ENCODE data around the gene PCNX2. TPM values are rescaled to one million over a fixed set of nuclear protein-coding genes. Genes with fewer than 3 reads are reported as not detected.

Gene PCNX2
- total and polyA plus RNA-seq, 2 of the 13 experiments (the other 11 are each of a cell fraction or from before 2014, with no cell fraction given): 0.11 to 0.42 TPM

DNA sequence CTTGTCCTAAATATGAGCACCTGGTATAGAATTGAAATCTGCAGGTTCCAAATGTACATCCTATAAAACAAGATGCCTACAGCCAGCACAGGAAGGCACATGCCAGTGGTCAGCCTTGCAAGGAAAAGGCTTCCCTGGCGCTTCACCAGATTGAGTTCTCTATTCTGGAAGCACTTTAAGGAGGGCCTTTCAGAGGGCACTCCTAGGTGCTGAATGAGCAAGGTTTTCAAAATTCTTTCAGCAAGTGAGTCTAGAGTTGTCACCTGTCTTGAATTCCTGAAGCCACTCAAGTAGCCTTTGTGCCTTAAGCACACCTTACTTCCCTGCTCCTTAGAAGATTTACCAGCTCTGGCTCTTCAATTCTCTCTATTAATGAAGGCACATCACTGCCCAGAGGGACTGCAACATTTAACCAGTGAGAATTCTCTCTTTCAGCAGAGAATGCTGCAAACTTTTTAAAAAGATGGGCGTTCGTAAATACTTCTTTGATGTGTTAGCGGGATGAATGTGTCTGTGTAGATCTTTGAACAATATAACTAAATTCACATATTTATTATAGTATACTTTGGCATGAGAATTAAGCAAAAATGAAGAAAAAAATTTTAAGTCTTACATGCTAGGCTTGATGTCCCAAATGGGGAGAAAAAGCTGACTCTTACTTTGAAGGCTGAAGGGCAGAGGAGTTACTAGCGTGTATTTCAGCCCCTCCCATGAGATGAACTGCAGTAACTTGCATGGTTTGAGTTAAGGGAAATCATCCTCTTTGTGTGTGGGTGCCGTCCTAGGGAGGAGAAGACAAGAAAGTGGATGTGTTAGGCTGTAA, 183.1 kb downstream of the PCNX2 start:
- Histone ChIP-seq H2AFZ (ENCODE audit: low read length) (no peak overlapping the region), H3K27ac (ENCODE audit: extremely low read length, insufficient read depth, low read length) (no peak overlapping the region), H3K27me3 (ENCODE audit: control insufficient read depth in 1 of 2, insufficient read depth in 2 of 2, low read length in 2 of 2) (peaks cover 0 to 4% of the 10 kb centered on the region in 2 experiments; a peak in 1 of 5 replicates), H3K4me2 (ENCODE audit: low read depth, low read length) (no peak overlapping the region; the same call in 1 of the 2 replicates), H3K9ac (ENCODE audit: insufficient read depth, low read depth, low read length) (no peak overlapping the region), H3K36me3 (replicated peaks in 1 of 2; ENCODE audit: control insufficient read depth in 1 of 2, insufficient read depth in 2 of 2, low read length in 2 of 2) (no peaks in the 10 kb centered on the region), H3K4me3 (replicated peaks in 1 of 3; ENCODE audit: insufficient read depth in 1 of 3, low read depth in 2 of 3, low read length in 3 of 3) (no peak overlapping the region), H4K20me1 (ENCODE audit: insufficient read depth, low read length) (no peaks in the 10 kb centered on the region), H3K4me1 (ENCODE audit: insufficient read depth, low read length) (peaks cover 5% of the 10 kb centered on the region; the same call in 1 of the 2 replicates), H3K79me2 (ENCODE audit: insufficient read depth, low read length) (no peaks in the 10 kb centered on the region), H3K9me3 (ENCODE audit: low read length) (no peaks in the 10 kb centered on the region)
- intact Hi-C loops (cut with micrococcal nuclease; ENCODE audit: unreplicated experiment) (no loop called here), in situ Hi-C loops (cut with HindIII; ENCODE audit: extremely low pct_ligation_motif_present, low pct_unique_long_range_greater_than_20kb) (no loop called here)
- ATAC-seq: no peak
- no peak for TF ChIP-seq ADNP (CRISPR knock-in tag; IDR thresholded peaks at IDR 0.05)
- no peak for TF ChIP-seq CBX5 (CRISPR knock-in tag; IDR thresholded peaks at IDR 0.05; ENCODE audit: borderline replicate concordance)
- TF ChIP-seq, protein P1, sequence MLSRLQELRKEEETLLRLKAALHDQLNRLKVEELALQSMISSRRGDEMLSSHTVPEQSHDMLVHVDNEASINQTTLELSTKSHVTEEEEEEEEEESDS (CRISPR knock-in tag; IDR thresholded peaks at IDR 0.05; ENCODE audit: borderline replicate concordance): no peak
- TF ChIP-seq ZNF510 (CRISPR knock-in tag; IDR thresholded peaks at IDR 0.05; ENCODE audit: low read depth): no peak
- no peak for TF ChIP-seq FLYWCH1 (CRISPR knock-in tag; IDR thresholded peaks at IDR 0.05)
- TF ChIP-seq ZNF207 (IDR thresholded peaks at IDR 0.05; ENCODE audit: borderline replicate concordance): no peak
- TF ChIP-seq SP140L (CRISPR knock-in tag; IDR thresholded peaks at IDR 0.05; ENCODE audit: borderline replicate concordance): no peak
- no peak for TF ChIP-seq TOE1 (CRISPR knock-in tag; IDR thresholded peaks at IDR 0.05)
- no peak for TF ChIP-seq ZNF780A (CRISPR knock-in tag; IDR thresholded peaks at IDR 0.05)
- TF ChIP-seq CREM (IDR thresholded peaks at IDR 0.05): no peak
- TF ChIP-seq CREM (CRISPR knock-in tag; IDR thresholded peaks at IDR 0.05): no peak
- no peak for TF ChIP-seq KLF16 (CRISPR knock-in tag; IDR thresholded peaks at IDR 0.05)
- TF ChIP-seq, protein P2, sequence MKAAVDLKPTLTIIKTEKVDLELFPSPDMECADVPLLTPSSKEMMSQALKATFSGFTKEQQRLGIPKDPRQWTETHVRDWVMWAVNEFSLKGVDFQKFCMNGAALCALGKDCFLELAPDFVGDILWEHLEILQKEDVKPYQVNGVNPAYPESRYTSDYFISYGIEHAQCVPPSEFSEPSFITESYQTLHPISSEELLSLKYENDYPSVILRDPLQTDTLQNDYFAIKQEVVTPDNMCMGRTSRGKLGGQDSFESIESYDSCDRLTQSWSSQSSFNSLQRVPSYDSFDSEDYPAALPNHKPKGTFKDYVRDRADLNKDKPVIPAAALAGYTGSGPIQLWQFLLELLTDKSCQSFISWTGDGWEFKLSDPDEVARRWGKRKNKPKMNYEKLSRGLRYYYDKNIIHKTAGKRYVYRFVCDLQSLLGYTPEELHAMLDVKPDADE (CRISPR knock-in tag; IDR thresholded peaks at IDR 0.05): no peak
- no peak for TF ChIP-seq ZNF232 (CRISPR knock-in tag; IDR thresholded peaks at IDR 0.05; ENCODE audit: borderline replicate concordance)
- TF ChIP-seq, protein P3, sequence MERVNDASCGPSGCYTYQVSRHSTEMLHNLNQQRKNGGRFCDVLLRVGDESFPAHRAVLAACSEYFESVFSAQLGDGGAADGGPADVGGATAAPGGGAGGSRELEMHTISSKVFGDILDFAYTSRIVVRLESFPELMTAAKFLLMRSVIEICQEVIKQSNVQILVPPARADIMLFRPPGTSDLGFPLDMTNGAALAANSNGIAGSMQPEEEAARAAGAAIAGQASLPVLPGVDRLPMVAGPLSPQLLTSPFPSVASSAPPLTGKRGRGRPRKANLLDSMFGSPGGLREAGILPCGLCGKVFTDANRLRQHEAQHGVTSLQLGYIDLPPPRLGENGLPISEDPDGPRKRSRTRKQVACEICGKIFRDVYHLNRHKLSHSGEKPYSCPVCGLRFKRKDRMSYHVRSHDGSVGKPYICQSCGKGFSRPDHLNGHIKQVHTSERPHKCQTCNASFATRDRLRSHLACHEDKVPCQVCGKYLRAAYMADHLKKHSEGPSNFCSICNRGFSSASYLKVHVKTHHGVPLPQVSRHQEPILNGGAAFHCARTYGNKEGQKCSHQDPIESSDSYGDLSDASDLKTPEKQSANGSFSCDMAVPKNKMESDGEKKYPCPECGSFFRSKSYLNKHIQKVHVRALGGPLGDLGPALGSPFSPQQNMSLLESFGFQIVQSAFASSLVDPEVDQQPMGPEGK (CRISPR knock-in tag; IDR thresholded peaks at IDR 0.05): no peak
- TF ChIP-seq FOXJ3 (CRISPR knock-in tag; IDR thresholded peaks at IDR 0.05; ENCODE audit: borderline replicate concordance): no peak
- no peak for TF ChIP-seq RORA (CRISPR knock-in tag; IDR thresholded peaks at IDR 0.05)
- no TSS peak for BruUV-seq (replicated peaks)
- 12% methylated on average over 6 of the region's 6 CpGs for WGBS (ENCODE audit: low lambda C conversion rate)
- ChIA-PET POLR2A (no interaction called here), CTCF (ENCODE audit: low intra/inter-chr PET ratio, low total read pairs) (no interaction called here)
- no peak for FAIRE-seq
- no peak for DNase-seq (ENCODE audit: low spot score)
